ENCODE data around the gene TMEM254.

GRCh38 chr10:80072584-80072983 lies 5.9 kb upstream of the TMEM254 start:
- TF ChIP-seq CTCF (tag by site-specific recombination; IDR thresholded peaks at IDR 0.05) (no peak), ZSCAN23 (tag by site-specific recombination; IDR thresholded peaks at IDR 0.05) (no peak), ZNF398 (tag by site-specific recombination; IDR thresholded peaks at IDR 0.05) (no peak), ZNF449 (tag by site-specific recombination; IDR thresholded peaks at IDR 0.05) (no peak), ZNF24 (tag by site-specific recombination; IDR thresholded peaks at IDR 0.05) (no peak), SP3 (tag by site-specific recombination; IDR thresholded peaks at IDR 0.05) (no peak), ZBTB8A (tag by site-specific recombination; IDR thresholded peaks at IDR 0.05) (no peak), INSM2 (tag by site-specific recombination; IDR thresholded peaks at IDR 0.05) (no peak)

Measured in HEK293 (cell line).